Measurements from ENCODE around the gene ALB.

The ALB gene

DNA sequence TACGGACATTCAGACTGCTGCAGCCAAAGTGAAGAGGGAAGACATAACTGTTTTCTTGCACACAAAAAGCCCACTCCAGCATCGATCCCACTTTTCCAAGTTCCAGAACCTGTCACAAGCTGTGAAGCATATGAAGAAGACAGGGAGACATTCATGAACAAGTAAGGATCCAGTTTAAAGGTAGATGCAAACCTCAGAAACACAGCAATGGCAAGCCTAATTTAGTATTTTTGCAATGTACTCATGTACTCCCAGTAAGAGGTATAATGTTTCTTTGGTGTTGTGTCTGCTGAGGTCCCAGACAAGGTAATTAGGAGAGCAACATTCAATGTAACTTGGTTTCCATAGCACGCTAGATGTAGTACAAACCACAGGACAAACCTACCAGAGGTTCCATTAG is 36.6 kb downstream of the ALB start:
- no peak overlapping the region for H3K27ac ChIP-seq (replicated peaks)

DNA sequence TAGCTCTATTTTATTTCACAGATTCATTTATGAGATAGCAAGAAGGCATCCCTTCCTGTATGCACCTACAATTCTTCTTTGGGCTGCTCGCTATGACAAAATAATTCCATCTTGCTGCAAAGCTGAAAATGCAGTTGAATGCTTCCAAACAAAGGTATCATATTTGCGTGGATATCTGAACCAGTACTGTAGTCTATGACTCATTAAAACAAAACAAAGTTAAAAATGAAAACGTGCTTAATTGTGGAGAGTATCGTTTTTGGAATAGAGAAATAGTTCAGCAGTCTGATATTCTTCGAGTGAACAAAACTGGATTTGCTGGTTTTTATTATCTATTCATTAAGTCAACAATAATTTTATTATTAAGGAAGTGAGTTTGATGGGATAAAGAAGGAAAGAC is 38.2 kb downstream of the ALB start:
- no peak for DNase-seq (ENCODE audit: low read depth in 1 of 2, low spot score in 1 of 2)
- Histone ChIP-seq H3K27me3 (ENCODE audit: insufficient read depth, poor library complexity, severe bottlenecking) (peaks cover 8% of the 10 kb centered on the region), H3K27ac (replicated peaks) (no peak overlapping the region), H3K4me3 (replicated peaks; ENCODE audit: insufficient read depth, low read length) (no peak overlapping the region)
- TF ChIP-seq GABPA (IDR thresholded peaks at IDR 0.05; ENCODE audit: low read depth) (no peak), POLR2AphosphoS5 (IDR thresholded peaks at IDR 0.05; ENCODE audit: low read depth) (no peak), SPI1 (IDR thresholded peaks at IDR 0.05; ENCODE audit: borderline replicate concordance, low read depth) (no peak)
- TF ChIP-seq, protein P1, sequence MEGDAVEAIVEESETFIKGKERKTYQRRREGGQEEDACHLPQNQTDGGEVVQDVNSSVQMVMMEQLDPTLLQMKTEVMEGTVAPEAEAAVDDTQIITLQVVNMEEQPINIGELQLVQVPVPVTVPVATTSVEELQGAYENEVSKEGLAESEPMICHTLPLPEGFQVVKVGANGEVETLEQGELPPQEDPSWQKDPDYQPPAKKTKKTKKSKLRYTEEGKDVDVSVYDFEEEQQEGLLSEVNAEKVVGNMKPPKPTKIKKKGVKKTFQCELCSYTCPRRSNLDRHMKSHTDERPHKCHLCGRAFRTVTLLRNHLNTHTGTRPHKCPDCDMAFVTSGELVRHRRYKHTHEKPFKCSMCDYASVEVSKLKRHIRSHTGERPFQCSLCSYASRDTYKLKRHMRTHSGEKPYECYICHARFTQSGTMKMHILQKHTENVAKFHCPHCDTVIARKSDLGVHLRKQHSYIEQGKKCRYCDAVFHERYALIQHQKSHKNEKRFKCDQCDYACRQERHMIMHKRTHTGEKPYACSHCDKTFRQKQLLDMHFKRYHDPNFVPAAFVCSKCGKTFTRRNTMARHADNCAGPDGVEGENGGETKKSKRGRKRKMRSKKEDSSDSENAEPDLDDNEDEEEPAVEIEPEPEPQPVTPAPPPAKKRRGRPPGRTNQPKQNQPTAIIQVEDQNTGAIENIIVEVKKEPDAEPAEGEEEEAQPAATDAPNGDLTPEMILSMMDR (IDR thresholded peaks at IDR 0.05; ENCODE audit: insufficient read depth, low read length) = no peak
- TF ChIP-seq, protein P2, sequence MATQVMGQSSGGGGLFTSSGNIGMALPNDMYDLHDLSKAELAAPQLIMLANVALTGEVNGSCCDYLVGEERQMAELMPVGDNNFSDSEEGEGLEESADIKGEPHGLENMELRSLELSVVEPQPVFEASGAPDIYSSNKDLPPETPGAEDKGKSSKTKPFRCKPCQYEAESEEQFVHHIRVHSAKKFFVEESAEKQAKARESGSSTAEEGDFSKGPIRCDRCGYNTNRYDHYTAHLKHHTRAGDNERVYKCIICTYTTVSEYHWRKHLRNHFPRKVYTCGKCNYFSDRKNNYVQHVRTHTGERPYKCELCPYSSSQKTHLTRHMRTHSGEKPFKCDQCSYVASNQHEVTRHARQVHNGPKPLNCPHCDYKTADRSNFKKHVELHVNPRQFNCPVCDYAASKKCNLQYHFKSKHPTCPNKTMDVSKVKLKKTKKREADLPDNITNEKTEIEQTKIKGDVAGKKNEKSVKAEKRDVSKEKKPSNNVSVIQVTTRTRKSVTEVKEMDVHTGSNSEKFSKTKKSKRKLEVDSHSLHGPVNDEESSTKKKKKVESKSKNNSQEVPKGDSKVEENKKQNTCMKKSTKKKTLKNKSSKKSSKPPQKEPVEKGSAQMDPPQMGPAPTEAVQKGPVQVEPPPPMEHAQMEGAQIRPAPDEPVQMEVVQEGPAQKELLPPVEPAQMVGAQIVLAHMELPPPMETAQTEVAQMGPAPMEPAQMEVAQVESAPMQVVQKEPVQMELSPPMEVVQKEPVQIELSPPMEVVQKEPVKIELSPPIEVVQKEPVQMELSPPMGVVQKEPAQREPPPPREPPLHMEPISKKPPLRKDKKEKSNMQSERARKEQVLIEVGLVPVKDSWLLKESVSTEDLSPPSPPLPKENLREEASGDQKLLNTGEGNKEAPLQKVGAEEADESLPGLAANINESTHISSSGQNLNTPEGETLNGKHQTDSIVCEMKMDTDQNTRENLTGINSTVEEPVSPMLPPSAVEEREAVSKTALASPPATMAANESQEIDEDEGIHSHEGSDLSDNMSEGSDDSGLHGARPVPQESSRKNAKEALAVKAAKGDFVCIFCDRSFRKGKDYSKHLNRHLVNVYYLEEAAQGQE (IDR thresholded peaks at IDR 0.05; ENCODE audit: insufficient replicate concordance, low read depth) = no peak

More for the DNA sequence above, 36.6 kb downstream of the ALB start:
- DNase-seq (ENCODE audit: low read depth in 1 of 2, low spot score in 1 of 2) = no peak
- TF ChIP-seq GABPA (IDR thresholded peaks at IDR 0.05; ENCODE audit: low read depth) (no peak), POLR2AphosphoS5 (IDR thresholded peaks at IDR 0.05; ENCODE audit: low read depth) (no peak), SPI1 (IDR thresholded peaks at IDR 0.05; ENCODE audit: borderline replicate concordance, low read depth) (no peak)
- TF ChIP-seq, protein P1 (IDR thresholded peaks at IDR 0.05; ENCODE audit: insufficient read depth, low read length) = no peak
- TF ChIP-seq, protein P2 (IDR thresholded peaks at IDR 0.05; ENCODE audit: insufficient replicate concordance, low read depth) = no peak
- Histone ChIP-seq H3K4me3 (replicated peaks; ENCODE audit: insufficient read depth, low read length) (no peak overlapping the region), H3K27me3 (ENCODE audit: insufficient read depth, poor library complexity, severe bottlenecking) (peaks cover 13% of the 10 kb centered on the region)

DNA sequence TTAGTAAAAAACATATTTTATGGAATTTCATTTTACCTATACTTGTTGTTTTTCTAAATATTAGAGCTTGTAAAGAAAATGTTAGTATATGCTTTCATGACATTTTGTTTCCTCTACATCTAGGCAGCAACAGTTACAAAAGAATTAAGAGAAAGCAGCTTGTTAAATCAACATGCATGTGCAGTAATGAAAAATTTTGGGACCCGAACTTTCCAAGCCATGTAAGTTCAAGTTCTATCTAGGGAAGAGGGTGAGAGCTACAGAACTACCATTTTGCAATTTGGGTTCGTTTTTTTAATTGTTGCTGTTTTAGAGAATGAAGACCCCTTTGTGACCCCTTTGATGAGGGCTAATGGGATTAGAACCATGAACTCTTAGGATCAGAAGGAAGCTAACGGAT is 39.1 kb downstream of the ALB start:
- no peak overlapping the region for H3K4me3 ChIP-seq (replicated peaks; ENCODE audit: insufficient read depth, low read length)
- TF ChIP-seq, protein P2 (IDR thresholded peaks at IDR 0.05; ENCODE audit: insufficient replicate concordance, low read depth) = no peak
- TF ChIP-seq SPI1 (IDR thresholded peaks at IDR 0.05; ENCODE audit: borderline replicate concordance, low read depth) (no peak), POLR2AphosphoS5 (IDR thresholded peaks at IDR 0.05; ENCODE audit: low read depth) (no peak), GABPA (IDR thresholded peaks at IDR 0.05; ENCODE audit: low read depth) (no peak)
- TF ChIP-seq, protein P1 (IDR thresholded peaks at IDR 0.05; ENCODE audit: insufficient read depth, low read length) = no peak
- peaks cover 6% of the 10 kb centered on the region for H3K27me3 ChIP-seq (ENCODE audit: insufficient read depth, poor library complexity, severe bottlenecking)
- H3K27ac ChIP-seq (replicated peaks) = no peak overlapping the region
- DNase-seq (ENCODE audit: low read depth in 1 of 2, low spot score in 1 of 2) = no peak

Data from HL-60 (cell line).